SH-SY5Y (cell line): ENCODE measurements around the gene ATXN8OS.

ENCODE experiments used
- GATA2 ChIP-seq: IDR thresholded peaks from 2 replicates; pipeline ENCODE4 v1.6.1; 2011; ENCODE audit warnings: mild to moderate bottlenecking, low read depth, low read length
- GATA3 ChIP-seq: IDR thresholded peaks from 2 replicates; pipeline ENCODE4 v1.6.1; 2011; ENCODE audit warnings: low read depth, mild to moderate bottlenecking, low read length, moderate library complexity

DNA sequence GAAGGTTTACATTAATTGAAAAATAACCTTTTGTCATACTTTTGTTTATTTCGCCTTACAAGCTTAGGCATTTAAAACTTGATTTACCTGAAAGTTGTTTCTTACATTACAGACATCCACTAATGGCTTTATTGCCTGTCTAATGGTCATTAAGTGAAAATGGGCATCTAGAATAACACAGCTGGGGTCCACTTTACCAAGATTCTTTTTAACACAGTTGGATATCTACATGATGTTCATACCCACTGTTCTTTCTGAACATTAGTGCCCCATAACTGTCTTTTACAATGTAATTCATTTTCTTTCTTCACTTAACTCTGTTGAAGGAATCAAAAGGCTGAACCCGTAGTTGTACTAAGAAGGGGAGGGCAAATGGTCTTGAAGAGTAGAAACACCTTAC is 20.5 kb downstream of the ATXN8OS start:
- no peak for TF ChIP-seq GATA2
- no peak for TF ChIP-seq GATA3
